K562 (cell line): ENCODE measurements around the gene RNASE7. TPM values are rescaled to one million over a fixed set of nuclear protein-coding genes. Genes with fewer than 3 reads are reported as not detected.

Experiments used
- ATAC-seq: fragments of 200-7000 bp; cut with Tn5 transposase; 3 replicates; pipeline ENCODE4 v1.9.1; 2020; ENCODE audit warnings: moderate library complexity
- BruUV-seq: library from RNA; stranded (reverse); fragments of 400-500 nt; replicated peaks from 2 replicates; lab custom pipeline; 2021; lab: Mats Ljungman, UMichigan
- CTCF ChIA-PET: fragments of 300-600 bp; formaldehyde crosslinking; extraction: SDS; loops from one replicate; lab custom pipeline; 2021; ENCODE audit warnings: low intra/inter-chr PET ratio; lab: Yijun Ruan, JAX
- POLR2A ChIA-PET: fragments of 300-600, 350-650 bp; sonication (Branson Sonifier 250); formaldehyde crosslinking; extraction: SDS; loops from one replicate; lab custom pipeline; 2021; ENCODE audit warnings: antibody characterized with exemption, inconsistent platforms; lab: Yijun Ruan, JAX
- DNase-seq, 4 experiments: peaks; one replicate each; pipeline versions ENCODE4 v3.0.0 to v3.0.0-alpha.2; 2011 to 2018; ENCODE audit warnings: low spot score in 3 of 4, mixed read lengths in 3 of 4; ENCODE audit errors: extremely low read depth in 1 of 4
- FAIRE-seq: peaks from 2 replicates; lab custom pipeline; 2011; peaks lifted over from hg19 to GRCh38; lab: Jason Lieb, UNC
- H2AFZ ChIP-seq: 2 replicates; pipeline ENCODE4 v1.6.0; 2011; ENCODE audit warnings: low read depth, low read length, control low read depth, inconsistent platforms
- H3K27ac ChIP-seq: fragments of 200-600 bp; 3 replicates; pipeline ENCODE4 v1.8.0; 2011; ENCODE audit warnings: low read depth, mild to moderate bottlenecking, control low read depth, inconsistent platforms, low read length, moderate library complexity, mixed read lengths; ENCODE audit errors: extremely low read depth
- H3K27me3 ChIP-seq, 2 experiments: fragments of 300-600 bp in 1 of 2; 2 replicates in 1 of 2; 3 replicates in 1 of 2; pipeline versions ENCODE4 v1.6.0 to v1.8.0; 2011; ENCODE audit warnings: inconsistent platforms in 2 of 2, low read length in 2 of 2, mild to moderate bottlenecking in 1 of 2, mixed read lengths in 1 of 2, moderate library complexity in 1 of 2; ENCODE audit not compliant: control insufficient read depth in 2 of 2, insufficient read depth in 2 of 2
- H3K36me3 ChIP-seq: fragments of 300-600 bp; 3 replicates; pipeline ENCODE4 v1.8.0; 2011; ENCODE audit warnings: mild to moderate bottlenecking, low read length, inconsistent platforms; ENCODE audit not compliant: control insufficient read depth, insufficient read depth
- H3K4me1 ChIP-seq, 2 experiments: fragments of 200-600 bp in 1 of 2; replicated peaks in 1 of 2; 2 replicates in 1 of 2; 3 replicates in 1 of 2; pipeline versions ENCODE4 v1.5.1 to v1.8.0; 2011; ENCODE audit warnings: inconsistent platforms in 2 of 2, low read length in 2 of 2, mild to moderate bottlenecking in 1 of 2, mixed read lengths in 1 of 2, moderate library complexity in 1 of 2; ENCODE audit not compliant: control insufficient read depth in 2 of 2, insufficient read depth in 2 of 2
- H3K4me2 ChIP-seq: 2 replicates; pipeline ENCODE4 v1.6.1; 2011; ENCODE audit warnings: low read length, control low read depth, inconsistent platforms, mixed read lengths; ENCODE audit not compliant: insufficient read depth
- H3K4me3 ChIP-seq: fragments of 200-600 bp; sonication (generic), shearing (Covaris generic); 2 replicates; pipeline ENCODE4 v1.5.1; 2016; ENCODE audit warnings: control low read depth, inconsistent platforms
- H3K79me2 ChIP-seq: fragments of 200-600 bp; 3 replicates; pipeline ENCODE4 v1.8.0; 2011; ENCODE audit warnings: low read length, inconsistent platforms; ENCODE audit not compliant: control insufficient read depth, insufficient read depth
- H3K9ac ChIP-seq, 2 experiments: 2 replicates each; pipeline versions ENCODE4 v1.6.0 to v1.6.1; 2011; ENCODE audit warnings: low read depth in 2 of 2, low read length in 2 of 2, control low read depth in 1 of 2, inconsistent platforms in 1 of 2, mild to moderate bottlenecking in 1 of 2, mixed read lengths in 1 of 2; ENCODE audit not compliant: insufficient read depth in 1 of 2
- H3K9me1 ChIP-seq: one replicate; pipeline ENCODE4 v1.6.0; 2011; ENCODE audit warnings: inconsistent platforms, mild to moderate bottlenecking, low read length, moderate library complexity; ENCODE audit not compliant: control insufficient read depth, insufficient read depth
- H3K9me3 ChIP-seq: replicated peaks from 2 replicates; pipeline ENCODE4 v1.5.1; 2011; ENCODE audit warnings: low read depth, low read length, inconsistent platforms; ENCODE audit not compliant: control insufficient read depth, insufficient read depth
- H4K20me1 ChIP-seq: replicated peaks from 2 replicates; pipeline ENCODE4 v1.6.1; 2011; ENCODE audit warnings: low read length, inconsistent platforms, mixed read lengths; ENCODE audit not compliant: control insufficient read depth, insufficient read depth
- BDP1 ChIP-seq: IDR thresholded peaks from 3 replicates; pipeline ENCODE4 v1.6.1; 2011; ENCODE audit not compliant: insufficient read length, insufficient read depth
- CHD2 ChIP-seq: IDR thresholded peaks from 2 replicates; pipeline ENCODE4 v1.6.1; 2011; ENCODE audit warnings: low read depth, low read length
- DIDO1 ChIP-seq: fragments of 450-650 bp; IDR thresholded peaks from 2 replicates; pipeline ENCODE4 v1.6.1; 2016; ENCODE audit warnings: low read depth, missing biosample characterization, missing genetic modification characterization
- ETV1 ChIP-seq: fragments of 450-650 bp; conservative IDR thresholded peaks from 2 replicates; pipeline ENCODE4 v1.6.1; 2016; ENCODE audit warnings: missing genetic modification characterization, control low read depth, low read depth, missing compliant biosample characterization
- FOXA1 ChIP-seq: fragments of 450-650 bp; IDR thresholded peaks from 2 replicates; pipeline ENCODE4 v1.6.1; 2016; ENCODE audit warnings: mild to moderate bottlenecking, borderline replicate concordance
- FOXM1 ChIP-seq, 2 experiments: fragments of 450-650 bp in 1 of 2; sonication (generic) in 1 of 2; formaldehyde crosslinking in 1 of 2; IDR thresholded peaks; 2 replicates each; pipeline versions ENCODE4 v1.6.1 to v1.9.0; 2017 to 2022; ENCODE audit warnings: low read depth in 2 of 2, mild to moderate bottlenecking in 2 of 2, missing genetic modification reagents in 1 of 2, moderate library complexity in 1 of 2
- HDAC8 ChIP-seq: fragments of 450-650 bp; IDR thresholded peaks from 2 replicates; pipeline ENCODE4 v1.6.1; 2016; ENCODE audit warnings: mild to moderate bottlenecking, missing genetic modification characterization, moderate library complexity, missing compliant biosample characterization
- MYBL2 ChIP-seq, 2 experiments: fragments of 450-650 bp in 1 of 2; sonication (generic) in 1 of 2; formaldehyde crosslinking in 1 of 2; IDR thresholded peaks; 2 replicates each; pipeline versions ENCODE4 v1.6.1 to v1.8.1; 2017 to 2022; ENCODE audit warnings: borderline replicate concordance in 1 of 2, inconsistent platforms in 1 of 2, low read depth in 1 of 2, mild to moderate bottlenecking in 1 of 2, missing genetic modification reagents in 1 of 2, moderate library complexity in 1 of 2
- TSC22D4 ChIP-seq: fragments of 450-650 bp; IDR thresholded peaks from 2 replicates; pipeline ENCODE4 v1.6.1; 2016; ENCODE audit warnings: missing genetic modification characterization, missing biosample characterization, control low read depth
- USF1 ChIP-seq: sonication (generic); formaldehyde crosslinking; IDR thresholded peaks from 2 replicates; pipeline ENCODE4 v1.9.0; 2022; ENCODE audit warnings: mild to moderate bottlenecking, missing genetic modification reagents
- ZNF143 ChIP-seq: sonication (generic); formaldehyde crosslinking; IDR thresholded peaks from 2 replicates; pipeline ENCODE4 v1.9.0; 2022; ENCODE audit warnings: mild to moderate bottlenecking, missing genetic modification reagents
- ZNF232 ChIP-seq: sonication (generic); formaldehyde crosslinking; IDR thresholded peaks from 2 replicates; pipeline ENCODE4 v1.8.0; 2022; ENCODE audit warnings: mild to moderate bottlenecking, missing genetic modification reagents
- ZNF347 ChIP-seq: fragments of 450-650 bp; formaldehyde crosslinking; IDR thresholded peaks from 2 replicates; pipeline ENCODE4 v1.4.0; 2020; ENCODE audit warnings: low read depth, mild to moderate bottlenecking, moderate library complexity
- ZNF518B ChIP-seq: fragments of 250-450 bp; sonication (Bioruptor Pico); IDR thresholded peaks from 2 replicates; pipeline ENCODE4 v1.5.0; 2021; ENCODE audit warnings: mild to moderate bottlenecking, moderate library complexity
- ZNF644 ChIP-seq: fragments of 200-800 bp; sonication (Bioruptor generic); IDR thresholded peaks from 2 replicates; pipeline ENCODE4 v1.6.1; 2016; ENCODE audit warnings: low read depth, missing genetic modification characterization, missing compliant biosample characterization
- WGBS: fragments of 100-300 bp; shearing (Covaris generic); methylation state at CpG from one replicate; pipeline ENCODE4 v1.1.6; 2016; ENCODE audit warnings: low coverage, mixed read lengths; ENCODE audit not compliant: insufficient coverage; ENCODE audit errors: missing lambda C conversion rate; 5-methylcytosine and 5-hydroxymethylcytosine counted together
- in situ Hi-C: fragments of 300-500 bp; cut with MboI; formaldehyde crosslinking; loops from 4 replicates; pipeline ENCODE4 v1.15.0; 2018; ENCODE audit warnings: inconsistent platforms, mixed read lengths
- intact Hi-C: fragments of 100-400 bp; cut with micrococcal nuclease; formaldehyde crosslinking; loops from 2 replicates; pipeline ENCODE4 v1.14.2; 2022
- polyA plus RNA-seq, 8 experiments: library from polyadenylated mRNA; depleted of rRNA in 4 of 8; stranded (reverse) in 5 of 8; unstranded in 3 of 8; fragments of >200 nt; fragmentation: Nextera tagmentation in 2 of 8; fragmentation: Illumina TruSeq in 1 of 8; extraction: Ambion mirVana in 2 of 8; extraction: Trizol in 1 of 8; gene quantifications; 2 replicates each; pipeline versions ENCODE4 v1.2.1 to v1.2.3, GENCODE V29; 2011 to 2014; ENCODE audit warnings: inconsistent platforms in 1 of 8, missing spikeins in 1 of 8
- total RNA-seq, 7 experiments: library from RNA; depleted of rRNA in 6 of 7; stranded (reverse); fragments of >200 nt in 6 of 7; fragmentation: Illumina TruSeq in 2 of 7; extraction: Trizol in 2 of 7; gene quantifications; 2 replicates each; pipeline versions ENCODE4 v1.2.1 to v1.2.3, GENCODE V29; 2011 to 2021; ENCODE audit warnings: low replicate concordance in 1 of 7
- TF ChIP-seq, protein P1 (sequence below): fragments of 250-450 bp; sonication (Bioruptor Pico); IDR thresholded peaks from 2 replicates; pipeline ENCODE4 v1.5.0; 2022; ENCODE audit warnings: mild to moderate bottlenecking

The RNASE7 gene
- total and polyA plus RNA-seq, 9 of the 15 experiments (the other 6 are each of a cell fraction or from before 2014, with no cell fraction given), result not detected

- H3K4me1 ChIP-seq, result peaks cover 5 to 17% of the 10 kb centered on the region in 2 experiments; a peak in 3 of 5 replicates
- no peaks in the 10 kb centered on the region for H3K27me3 ChIP-seq
- TF ChIP-seq USF1 (CRISPR knock-in tag) (no peak), FOXA1 (no peak), ZNF143 (no peak), ZNF347 (no peak), FOXM1 (IDR thresholded peaks at IDR 0.05; ENCODE audit: low read depth) (no peak), FOXM1 (CRISPR knock-in tag; IDR thresholded peaks at IDR 0.05; ENCODE audit: low read depth) (no peak), DIDO1 (tag) (no peak), CHD2 (no peak), ZNF518B (no peak), HDAC8 (no peak), ZNF232 (CRISPR knock-in tag) (no peak), ZNF644 (tag) (no peak), ETV1 (tag) (no peak), TSC22D4 (tag) (no peak), BDP1 (no peak), MYBL2 (IDR thresholded peaks at IDR 0.05; ENCODE audit: low read depth) (no peak), MYBL2 (CRISPR knock-in tag; IDR thresholded peaks at IDR 0.05; ENCODE audit: borderline replicate concordance) (no peak)
- TF ChIP-seq, protein P1, sequence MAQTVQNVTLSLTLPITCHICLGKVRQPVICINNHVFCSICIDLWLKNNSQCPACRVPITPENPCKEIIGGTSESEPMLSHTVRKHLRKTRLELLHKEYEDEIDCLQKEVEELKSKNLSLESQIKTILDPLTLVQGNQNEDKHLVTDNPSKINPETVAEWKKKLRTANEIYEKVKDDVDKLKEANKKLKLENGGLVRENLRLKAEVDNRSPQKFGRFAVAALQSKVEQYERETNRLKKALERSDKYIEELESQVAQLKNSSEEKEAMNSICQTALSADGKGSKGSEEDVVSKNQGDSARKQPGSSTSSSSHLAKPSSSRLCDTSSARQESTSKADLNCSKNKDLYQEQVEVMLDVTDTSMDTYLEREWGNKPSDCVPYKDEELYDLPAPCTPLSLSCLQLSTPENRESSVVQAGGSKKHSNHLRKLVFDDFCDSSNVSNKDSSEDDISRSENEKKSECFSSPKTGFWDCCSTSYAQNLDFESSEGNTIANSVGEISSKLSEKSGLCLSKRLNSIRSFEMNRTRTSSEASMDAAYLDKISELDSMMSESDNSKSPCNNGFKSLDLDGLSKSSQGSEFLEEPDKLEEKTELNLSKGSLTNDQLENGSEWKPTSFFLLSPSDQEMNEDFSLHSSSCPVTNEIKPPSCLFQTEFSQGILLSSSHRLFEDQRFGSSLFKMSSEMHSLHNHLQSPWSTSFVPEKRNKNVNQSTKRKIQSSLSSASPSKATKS (CRISPR knock-in tag), result no peak
- H3K9me3 ChIP-seq, result no peaks in the 10 kb centered on the region
- POLR2A ChIA-PET, result no interaction called here
- FAIRE-seq (no peak), ATAC-seq (no peak; the same call in 2 of the 3 replicates), DNase-seq (no peak)
- WGBS, result 24% methylated on average over 4 of the region's 4 CpGs
- H3K36me3 ChIP-seq, result peaks cover 22% of the 10 kb centered on the region; the same call in 2 of the 3 replicates
- no peak overlapping the region for H3K4me3 ChIP-seq
- intact Hi-C loops, result no loop called here
- no TSS peak for BruUV-seq
- CTCF ChIA-PET, result no interaction called here
- no peak overlapping the region for H3K9ac ChIP-seq
- no peak overlapping the region for H3K4me2 ChIP-seq
- no peak overlapping the region for H2AFZ ChIP-seq
- H4K20me1 ChIP-seq, result no peaks in the 10 kb centered on the region
- in situ Hi-C loops, result no loop called here
- no peaks in the 10 kb centered on the region for H3K79me2 ChIP-seq
- no peak overlapping the region for H3K27ac ChIP-seq
- H3K9me1 ChIP-seq, result no peaks in the 10 kb centered on the region
Observed at GRCh38 chr14:20999591-20999990, 42.6 kb upstream of the RNASE7 start.
